Activated CD8-positive, alpha-beta T cell treated with anti-CD3 and anti-CD28 coated beads for 36 hours (primary cell): ENCODE data around the gene PCDHGB4. TPM values are rescaled to one million over a fixed set of nuclear protein-coding genes. Genes with fewer than 3 reads are reported as not detected.

ENCODE experiments used
- ATAC-seq: fragments of 200-7000 bp; cut with Tn5 transposase; one replicate; pipeline ENCODE4 v1.10.0; 2021; ENCODE audit warnings: mild to moderate bottlenecking, moderate library complexity
- CTCF ChIA-PET: fragments of 350-600 bp; sonication (Branson Sonifier 250); formaldehyde crosslinking; loops from one replicate; lab custom pipeline; 2021; ENCODE audit warnings: antibody characterized with exemption; lab: Charles Lee
- POLR2A ChIA-PET: fragments of 350-600 bp; sonication (Branson Sonifier 250); formaldehyde crosslinking; loops from one replicate; lab custom pipeline; 2021; ENCODE audit warnings: antibody characterized with exemption; lab: Charles Lee
- DNase-seq: peaks from one replicate; pipeline ENCODE4 v3.0.0-alpha.2; 2020
- H3K27ac Mint-ChIP-seq: one replicate; pipeline ENCODE4 v1.8.0; 2021; ENCODE audit warnings: mild to moderate bottlenecking, mixed read lengths
- H3K27me3 Mint-ChIP-seq: one replicate; pipeline ENCODE4 v1.8.0; 2021; ENCODE audit warnings: mixed read lengths
- H3K36me3 Mint-ChIP-seq: one replicate; pipeline ENCODE4 v1.8.0; 2021; ENCODE audit warnings: low read depth, mixed read lengths
- H3K4me1 Mint-ChIP-seq: one replicate; pipeline ENCODE4 v1.8.0; 2021; ENCODE audit warnings: low read depth, mixed read lengths
- H3K4me3 Mint-ChIP-seq: one replicate; pipeline ENCODE4 v1.8.0; 2021; ENCODE audit warnings: mild to moderate bottlenecking, moderate library complexity, mixed read lengths
- H3K9me3 Mint-ChIP-seq: one replicate; pipeline ENCODE4 v1.8.0; 2021; ENCODE audit warnings: mixed read lengths
- intact Hi-C: fragments of 100-400 bp; cut with micrococcal nuclease; formaldehyde crosslinking; loops from one replicate; pipeline ENCODE4 v1.10.0; 2022
- total RNA-seq, 2 experiments: library from RNA; stranded (reverse); gene quantifications; one replicate each; pipeline ENCODE4 v1.2.3, GENCODE V29; 2021
- TF ChIP-seq, protein P1 (sequence below): fragments of 200-600 bp; IDR thresholded peaks from one replicate; pipeline ENCODE4 v1.8.0; 2022; ENCODE audit warnings: antibody characterized with exemption, mild to moderate bottlenecking

Gene PCDHGB4
- total RNA-seq, 2 experiments from 2014 or later, result not detected

GRCh38 chr5:141354900-141355469, 32.5 kb upstream of the PCDHGB4 start, which contains the start of gene PCDHGA4:
Gene PCDHGA4, plus strand, starts transcription at chr5:141355021. Its CDS starts 87 bp downstream, at chr5:141355108.
- peaks cover 60% of the 10 kb centered on the region for H3K27me3 Mint-ChIP-seq

DNA sequence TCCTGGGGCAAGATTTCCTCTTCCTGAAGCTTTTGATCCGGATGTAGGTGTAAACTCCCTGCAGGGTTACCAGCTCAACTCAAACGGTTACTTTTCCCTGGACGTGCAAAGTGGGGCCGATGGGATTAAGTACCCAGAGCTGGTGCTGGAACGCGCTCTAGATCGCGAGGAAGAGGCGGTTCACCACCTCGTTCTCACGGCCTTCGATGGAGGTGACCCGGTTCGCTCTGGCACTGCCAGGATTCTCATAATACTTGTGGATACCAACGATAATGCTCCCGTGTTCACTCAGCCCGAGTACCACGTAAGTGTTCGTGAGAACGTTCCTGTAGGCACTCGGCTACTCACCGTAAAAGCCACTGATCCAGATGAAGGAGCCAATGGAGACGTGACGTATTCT, 31.9 kb upstream of the PCDHGB4 start:
- POLR2A ChIA-PET, result no interaction called here
- intact Hi-C loops, result no loop called here
- TF ChIP-seq, protein P1, sequence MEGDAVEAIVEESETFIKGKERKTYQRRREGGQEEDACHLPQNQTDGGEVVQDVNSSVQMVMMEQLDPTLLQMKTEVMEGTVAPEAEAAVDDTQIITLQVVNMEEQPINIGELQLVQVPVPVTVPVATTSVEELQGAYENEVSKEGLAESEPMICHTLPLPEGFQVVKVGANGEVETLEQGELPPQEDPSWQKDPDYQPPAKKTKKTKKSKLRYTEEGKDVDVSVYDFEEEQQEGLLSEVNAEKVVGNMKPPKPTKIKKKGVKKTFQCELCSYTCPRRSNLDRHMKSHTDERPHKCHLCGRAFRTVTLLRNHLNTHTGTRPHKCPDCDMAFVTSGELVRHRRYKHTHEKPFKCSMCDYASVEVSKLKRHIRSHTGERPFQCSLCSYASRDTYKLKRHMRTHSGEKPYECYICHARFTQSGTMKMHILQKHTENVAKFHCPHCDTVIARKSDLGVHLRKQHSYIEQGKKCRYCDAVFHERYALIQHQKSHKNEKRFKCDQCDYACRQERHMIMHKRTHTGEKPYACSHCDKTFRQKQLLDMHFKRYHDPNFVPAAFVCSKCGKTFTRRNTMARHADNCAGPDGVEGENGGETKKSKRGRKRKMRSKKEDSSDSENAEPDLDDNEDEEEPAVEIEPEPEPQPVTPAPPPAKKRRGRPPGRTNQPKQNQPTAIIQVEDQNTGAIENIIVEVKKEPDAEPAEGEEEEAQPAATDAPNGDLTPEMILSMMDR, result no peak
- H3K9me3 Mint-ChIP-seq, result peaks cover 26% of the 10 kb centered on the region
- H3K27ac Mint-ChIP-seq, result no peak overlapping the region
- ATAC-seq (no peak), DNase-seq (no peak)
- peaks cover 59% of the 10 kb centered on the region for H3K27me3 Mint-ChIP-seq
- H3K36me3 Mint-ChIP-seq, result peaks cover 21% of the 10 kb centered on the region
- CTCF ChIA-PET, result interaction anchor here (0.8 to 2.2 kb wide), 13 partner anchors 8 to 202 kb away, joined by 3 to 8 read pairs (median 4); partner anchors contain the start of genes PCDHGA1, PCDHGA3, PCDHGA5 and PCDHGB3
- H3K4me3 Mint-ChIP-seq, result no peak overlapping the region
- H3K4me1 Mint-ChIP-seq, result no peaks in the 10 kb centered on the region

More at GRCh38 chr5:141354900-141355469, 32.5 kb upstream of the PCDHGB4 start, which contains the start of gene PCDHGA4:
- peaks cover 16% of the 10 kb centered on the region for H3K36me3 Mint-ChIP-seq
- TF ChIP-seq, protein P1, result peak; percentile 58
- CTCF ChIA-PET, result interaction anchor here (0.8 to 2.2 kb wide), 13 partner anchors 9 to 202 kb away, joined by 3 to 8 read pairs (median 4); partner anchors contain the start of genes PCDHGA1, PCDHGA3, PCDHGA5 and PCDHGB3
- peaks cover 25% of the 10 kb centered on the region for H3K9me3 Mint-ChIP-seq
- H3K27ac Mint-ChIP-seq, result no peak within 1 kb of the TSS
- DNase-seq, result no peak
- POLR2A ChIA-PET, result no interaction called here
- intact Hi-C loops, result no loop called here
- no peak for ATAC-seq
- no peaks in the 10 kb centered on the region for H3K4me1 Mint-ChIP-seq
- H3K4me3 Mint-ChIP-seq, result no peak within 1 kb of the TSS

GRCh38 chr5:141356133-141356532, 31.4 kb upstream of the PCDHGB4 start:
- Mint-ChIP-seq H3K36me3 (peaks cover 22% of the 10 kb centered on the region), H3K9me3 (peaks cover 31% of the 10 kb centered on the region), H3K4me3 (no peak overlapping the region), H3K4me1 (no peaks in the 10 kb centered on the region), H3K27me3 (peaks cover 59% of the 10 kb centered on the region), H3K27ac (no peak overlapping the region)
- ChIA-PET POLR2A (no interaction called here), CTCF (interaction anchor here (1.0 to 2.2 kb wide), 9 partner anchors 8 to 201 kb away, joined by 3 to 8 read pairs (median 4); partner anchors contain the start of genes PCDHGA3, PCDHGA5 and PCDHGB3)
- TF ChIP-seq, protein P1, result no peak
- ATAC-seq (no peak), DNase-seq (no peak)
- intact Hi-C loops, result no loop called here

- ChIA-PET CTCF (no interaction called here), POLR2A (no interaction called here)
- H3K27ac Mint-ChIP-seq, result no peak overlapping the region
- peaks cover 62% of the 10 kb centered on the region for H3K27me3 Mint-ChIP-seq
- no peaks in the 10 kb centered on the region for H3K4me1 Mint-ChIP-seq
- TF ChIP-seq, protein P1, result no peak
- peaks cover 24% of the 10 kb centered on the region for H3K36me3 Mint-ChIP-seq
- H3K9me3 Mint-ChIP-seq, result peaks cover 35% of the 10 kb centered on the region
- intact Hi-C loops, result no loop called here
- ATAC-seq (no peak), DNase-seq (no peak)
- H3K4me3 Mint-ChIP-seq, result no peak overlapping the region
These were observed 30.5 kb upstream of the PCDHGB4 start for GRCh38 chr5:141356950-141357349.

GRCh38 chr5:141359790-141360426, 27.6 kb upstream of the PCDHGB4 start, which contains the start of gene PCDHGB2:
Gene PCDHGB2, plus strand, starts transcription at chr5:141359994. Its CDS starts 142 bp downstream, at chr5:141360136.
- peaks cover 19% of the 10 kb centered on the region for H3K36me3 Mint-ChIP-seq
- peaks cover 35% of the 10 kb centered on the region for H3K9me3 Mint-ChIP-seq
- peaks cover 69% of the 10 kb centered on the region for H3K27me3 Mint-ChIP-seq
- intact Hi-C loops, result no loop called here
- no peak within 1 kb of the TSS for H3K27ac Mint-ChIP-seq
- TF ChIP-seq, protein P1, result peak; percentile 56
- DNase-seq (peak; percentile 16), ATAC-seq (no peak)
- ChIA-PET POLR2A (no interaction called here), CTCF (interaction anchor here (0.6 to 1.9 kb wide), 9 partner anchors 10 to 196 kb away, joined by 3 to 8 read pairs (median 4); partner anchors contain the start of genes PCDHGA10, PCDHGA3, PCDHGB1 and PCDHGB3)
- peak within 1 kb of the TSS; percentile 70 for H3K4me3 Mint-ChIP-seq
- no peaks in the 10 kb centered on the region for H3K4me1 Mint-ChIP-seq
